SU-DHL-6 (cell line): ENCODE data around the gene TBC1D16.

ENCODE experiments used
- EZH2phosphoT487 ChIP-seq: fragments of 200-600 bp; sonication (generic), shearing (Covaris generic); conservative IDR thresholded peaks from 2 replicates; pipeline ENCODE4 v1.6.1; 2018; ENCODE audit warnings: mild to moderate bottlenecking, antibody characterized with exemption, low read length, moderate library complexity, mixed read lengths
- TF ChIP-seq, protein P1 (sequence below): fragments of 200-600 bp; sonication (generic); IDR thresholded peaks from one replicate; pipeline ENCODE4 v1.5.1; 2017; ENCODE audit warnings: antibody characterized with exemption, mild to moderate bottlenecking, low read length, moderate library complexity; ENCODE audit not compliant: insufficient read depth, poor library complexity, severe bottlenecking

DNA sequence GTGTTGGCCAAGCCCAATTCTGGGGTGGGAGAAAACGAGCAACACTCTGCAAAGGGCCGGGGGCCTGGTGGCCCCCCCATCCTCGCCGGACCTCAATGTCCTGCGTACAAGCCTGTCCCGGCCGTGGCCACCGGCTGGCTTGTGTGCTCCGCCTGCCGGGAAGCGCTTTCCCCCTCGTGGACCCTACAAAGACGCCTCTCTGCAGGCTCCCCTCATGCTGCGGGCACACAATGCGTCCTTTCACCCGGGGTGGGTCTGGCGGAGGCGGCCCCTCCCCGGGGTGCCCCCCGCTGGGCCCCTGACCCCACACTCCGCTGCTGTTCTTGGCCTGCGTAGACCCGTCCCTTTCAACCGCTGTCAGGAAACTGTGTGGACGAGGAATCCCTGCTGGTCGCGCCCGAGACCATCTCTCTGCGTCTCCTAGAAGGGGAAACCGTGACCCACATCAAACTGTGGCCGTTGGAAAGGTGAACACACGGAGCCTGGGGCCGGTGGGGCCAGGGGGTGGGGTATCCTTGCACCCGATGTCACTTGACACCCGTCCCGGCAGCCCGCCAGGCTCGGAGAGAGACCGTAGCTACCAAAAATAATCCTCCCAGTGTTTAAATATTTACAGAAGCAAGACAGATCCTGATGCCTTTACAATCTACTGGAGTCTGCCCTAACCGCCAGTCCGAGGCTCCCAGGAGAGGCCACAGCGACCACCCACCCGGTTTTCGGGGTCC, 43.6 kb downstream of the TBC1D16 start:
- TF ChIP-seq, protein P1, sequence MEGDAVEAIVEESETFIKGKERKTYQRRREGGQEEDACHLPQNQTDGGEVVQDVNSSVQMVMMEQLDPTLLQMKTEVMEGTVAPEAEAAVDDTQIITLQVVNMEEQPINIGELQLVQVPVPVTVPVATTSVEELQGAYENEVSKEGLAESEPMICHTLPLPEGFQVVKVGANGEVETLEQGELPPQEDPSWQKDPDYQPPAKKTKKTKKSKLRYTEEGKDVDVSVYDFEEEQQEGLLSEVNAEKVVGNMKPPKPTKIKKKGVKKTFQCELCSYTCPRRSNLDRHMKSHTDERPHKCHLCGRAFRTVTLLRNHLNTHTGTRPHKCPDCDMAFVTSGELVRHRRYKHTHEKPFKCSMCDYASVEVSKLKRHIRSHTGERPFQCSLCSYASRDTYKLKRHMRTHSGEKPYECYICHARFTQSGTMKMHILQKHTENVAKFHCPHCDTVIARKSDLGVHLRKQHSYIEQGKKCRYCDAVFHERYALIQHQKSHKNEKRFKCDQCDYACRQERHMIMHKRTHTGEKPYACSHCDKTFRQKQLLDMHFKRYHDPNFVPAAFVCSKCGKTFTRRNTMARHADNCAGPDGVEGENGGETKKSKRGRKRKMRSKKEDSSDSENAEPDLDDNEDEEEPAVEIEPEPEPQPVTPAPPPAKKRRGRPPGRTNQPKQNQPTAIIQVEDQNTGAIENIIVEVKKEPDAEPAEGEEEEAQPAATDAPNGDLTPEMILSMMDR, result no peak
- TF ChIP-seq EZH2phosphoT487, result no peak
